GM18499 (cell line): ENCODE measurements around the gene DOCK2.

Source experiments
- ATAC-seq: cut with Tn5 transposase; IDR thresholded peaks from one replicate; pipeline ENCODE4 v1.9.1; 2021; ENCODE audit warnings: moderate number of reproducible peaks; ENCODE audit not compliant: insufficient read depth, unreplicated experiment

DOCK2 gene

DNA sequence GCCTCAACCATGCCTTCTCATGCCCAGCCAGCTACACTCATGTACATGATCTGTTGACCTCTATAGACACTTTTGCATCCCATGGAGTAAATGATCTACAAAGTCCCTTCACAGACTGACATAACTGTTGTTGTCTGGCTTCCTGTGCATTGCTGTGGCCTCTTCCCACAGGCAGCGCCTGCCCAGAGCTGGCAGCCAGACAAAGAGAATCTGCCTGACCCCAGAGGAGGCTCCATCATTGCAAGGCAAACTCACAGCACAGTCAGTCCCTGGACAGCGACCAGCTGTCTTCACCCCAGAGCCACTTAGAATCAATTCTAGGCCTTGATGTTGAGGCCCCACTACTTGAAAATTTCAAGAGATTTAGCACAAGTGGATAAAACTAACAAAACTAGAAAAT lies 277.7 kb downstream of the DOCK2 start:
- ATAC-seq: no peak

DNA sequence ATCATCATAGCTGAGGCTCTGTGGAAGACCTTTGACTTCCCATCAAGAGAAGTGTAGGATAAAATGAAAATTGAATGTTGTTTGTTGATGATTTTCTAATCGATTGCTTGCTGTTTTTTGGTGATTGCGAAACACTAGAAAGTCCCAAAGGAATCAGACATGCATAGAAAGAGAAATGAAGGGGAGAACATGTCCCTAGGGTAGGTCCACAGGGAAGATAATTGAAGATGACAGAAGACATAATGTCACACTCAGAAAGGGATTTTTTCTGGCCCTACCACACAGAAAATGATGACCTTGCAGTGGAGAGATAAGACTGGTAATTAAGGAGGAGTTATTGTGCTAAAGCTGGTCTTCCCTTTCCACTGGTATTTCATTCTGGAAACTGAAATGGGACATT lies 280.4 kb downstream of the DOCK2 start:
- ATAC-seq: no peak

DNA sequence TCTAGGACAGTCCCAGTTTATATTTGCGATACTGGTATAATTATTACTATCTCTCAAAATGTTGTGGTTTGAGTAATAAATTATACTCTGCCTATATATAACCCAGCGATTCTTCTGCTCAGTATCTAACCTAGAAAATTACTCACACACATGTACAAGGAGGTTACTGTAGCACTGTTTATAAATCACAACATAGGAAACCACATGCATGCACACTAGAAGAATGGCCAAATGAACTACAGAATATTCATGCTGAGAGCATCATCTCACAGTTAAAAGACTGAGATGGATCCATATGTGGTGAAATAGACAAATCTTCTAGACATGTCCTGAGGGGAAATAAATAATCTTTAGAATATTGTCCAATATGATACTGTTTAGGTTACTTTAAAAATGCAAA lies 281.2 kb downstream of the DOCK2 start:
- ATAC-seq: no peak

DNA sequence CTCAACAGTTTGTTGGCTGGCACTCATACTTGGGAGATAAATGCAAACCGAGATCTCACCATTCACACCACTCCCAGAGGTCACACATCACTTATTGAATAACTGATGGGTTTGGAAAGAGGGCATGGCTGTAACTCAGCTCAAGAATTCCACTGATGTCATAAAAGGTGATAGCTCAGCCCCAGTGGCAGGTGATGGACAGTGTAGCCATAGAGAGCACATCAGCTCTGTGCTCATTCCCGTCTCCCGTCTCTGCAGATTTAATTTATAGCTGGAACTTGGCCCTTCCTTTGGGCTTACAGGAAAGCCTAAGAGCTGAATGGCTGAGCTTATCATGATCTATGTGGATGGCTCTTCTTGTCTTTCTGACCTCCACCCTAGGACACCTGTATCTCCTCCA lies 283.4 kb downstream of the DOCK2 start:
- no peak for ATAC-seq

DNA sequence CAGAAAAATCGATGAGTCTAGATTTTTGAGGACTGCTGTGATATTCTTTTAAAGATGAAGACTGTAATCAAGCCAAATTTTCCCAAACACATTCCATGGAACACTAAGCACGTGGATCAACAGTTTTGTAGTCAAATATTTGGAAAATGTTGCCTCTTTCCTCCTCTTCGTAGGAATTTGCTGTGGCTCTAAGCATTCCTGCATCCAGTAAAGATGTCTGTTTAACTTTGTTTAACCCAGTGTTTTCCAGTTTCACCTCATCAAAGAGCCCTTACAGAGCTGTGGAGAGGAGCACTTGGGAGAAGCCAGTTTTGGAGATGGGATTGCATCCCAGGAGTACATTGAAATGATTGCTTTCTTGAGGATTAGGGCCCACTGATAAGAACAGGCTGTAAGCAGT lies 284.3 kb downstream of the DOCK2 start:
- ATAC-seq: no peak

DNA sequence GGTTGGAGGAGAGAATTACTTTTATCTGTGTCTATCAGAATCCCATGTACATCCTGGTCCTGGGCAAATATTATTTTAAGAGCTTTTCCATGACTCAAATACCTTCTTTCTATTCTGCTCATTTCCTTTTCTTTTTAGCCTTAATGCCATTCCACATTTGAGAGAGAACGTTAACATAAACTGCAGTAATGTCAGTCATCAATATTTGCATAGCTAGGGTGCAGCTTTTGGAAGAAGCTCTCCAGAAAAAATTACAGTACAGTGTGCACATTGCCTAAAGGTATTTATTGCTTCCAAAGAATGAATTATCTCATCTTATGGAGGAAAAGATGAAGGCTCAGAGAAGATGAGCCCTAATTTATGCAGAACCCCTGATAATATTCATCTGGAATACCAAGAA lies 284.9 kb downstream of the DOCK2 start:
- no peak for ATAC-seq

DNA sequence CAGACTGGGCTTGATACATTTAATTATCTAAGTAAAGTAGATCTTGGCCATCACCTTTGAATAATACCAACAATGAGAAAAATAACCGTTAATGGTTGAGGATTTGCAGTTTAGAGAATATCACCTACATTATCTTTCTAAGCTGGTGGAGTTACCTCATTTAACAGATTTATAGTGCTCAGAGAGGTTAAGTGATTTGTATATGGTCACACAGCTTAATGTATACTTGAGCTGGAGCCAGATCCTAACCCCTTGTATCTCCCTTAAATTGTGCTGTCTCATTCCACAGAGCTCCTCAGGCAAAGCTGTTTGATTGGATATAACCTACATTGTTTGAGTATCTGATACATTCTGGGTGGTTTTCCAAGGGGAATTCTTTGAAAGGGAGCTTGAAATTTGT lies 285.4 kb downstream of the DOCK2 start:
- no peak for ATAC-seq

DNA sequence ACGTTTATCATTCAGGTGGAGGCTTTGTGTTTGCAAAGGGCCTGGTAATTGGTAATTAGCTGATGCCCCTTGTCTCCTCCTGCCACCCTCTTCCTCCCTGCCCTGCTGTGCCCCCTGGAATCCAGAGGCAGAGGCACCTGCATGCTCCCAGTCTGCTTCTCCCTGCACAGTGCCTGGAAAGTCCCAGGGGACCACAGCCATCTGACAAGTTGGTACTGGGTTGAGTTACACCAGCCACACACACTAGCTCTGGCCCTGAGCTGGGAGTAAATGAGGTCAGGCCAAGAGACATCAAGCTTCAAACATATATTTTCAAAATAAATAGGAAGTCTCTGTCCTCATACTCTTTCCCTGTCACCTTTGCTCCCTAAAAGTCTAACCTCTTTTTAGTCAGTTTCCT lies 286.9 kb downstream of the DOCK2 start:
- no peak for ATAC-seq

DNA sequence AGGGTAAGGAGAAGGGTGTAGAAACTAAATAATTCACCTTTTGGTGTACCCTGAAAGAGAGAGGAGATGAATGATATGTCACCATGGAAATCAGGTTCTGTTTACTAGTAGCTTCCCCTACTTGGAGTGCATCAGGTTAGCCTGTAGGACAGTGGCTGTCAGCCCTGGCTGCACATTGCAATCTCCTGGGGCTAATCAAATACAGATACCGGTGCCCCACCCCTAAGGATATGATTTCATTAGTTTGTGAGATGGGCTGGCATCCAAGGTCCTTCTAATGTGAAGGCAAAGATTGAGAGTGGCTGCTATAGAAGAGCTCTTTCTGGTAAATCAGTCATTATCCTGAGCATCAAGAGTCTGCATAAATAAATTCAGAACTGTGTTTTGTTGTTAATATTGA lies 296.1 kb downstream of the DOCK2 start:
- no peak for ATAC-seq

DNA sequence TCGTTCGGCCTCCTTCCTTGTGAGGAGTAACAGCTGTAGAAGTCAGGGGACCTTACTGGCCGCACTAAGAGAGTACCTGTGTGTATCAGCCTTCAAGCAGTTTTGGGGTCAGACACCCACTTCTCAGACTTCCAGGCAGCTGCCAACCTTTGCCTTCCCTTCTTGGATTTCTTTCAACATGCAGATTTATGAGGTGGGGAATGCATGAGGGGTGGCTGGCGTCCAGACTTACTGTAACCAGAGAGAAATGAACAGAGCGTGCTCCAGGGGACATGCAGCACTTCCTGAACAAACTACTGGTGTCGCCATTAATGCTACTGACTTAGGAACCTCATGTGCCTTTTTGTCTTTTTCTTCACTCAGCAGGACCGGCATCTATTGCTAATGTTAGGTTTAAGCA lies 296.5 kb downstream of the DOCK2 start:
- no peak for ATAC-seq

DNA sequence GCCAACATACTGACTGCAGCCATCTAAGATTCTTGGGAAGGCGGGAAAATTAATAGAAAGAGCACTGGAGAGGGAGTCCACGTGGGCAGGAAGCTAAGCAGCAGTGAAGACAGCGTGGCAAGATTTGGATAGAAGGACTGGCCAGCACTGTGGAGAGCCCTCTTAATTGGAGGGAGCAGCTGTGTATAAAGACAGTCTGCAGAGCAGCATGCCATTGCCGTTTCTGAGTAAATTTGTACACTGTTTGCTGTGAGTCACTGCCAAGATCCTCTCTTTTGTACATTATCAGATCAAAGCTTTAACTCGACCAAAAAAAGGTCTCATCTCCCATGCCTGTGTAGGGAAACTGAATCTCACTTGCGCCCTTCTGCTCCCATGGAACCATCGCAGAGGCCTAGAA lies 297.9 kb downstream of the DOCK2 start:
- no peak for ATAC-seq

DNA sequence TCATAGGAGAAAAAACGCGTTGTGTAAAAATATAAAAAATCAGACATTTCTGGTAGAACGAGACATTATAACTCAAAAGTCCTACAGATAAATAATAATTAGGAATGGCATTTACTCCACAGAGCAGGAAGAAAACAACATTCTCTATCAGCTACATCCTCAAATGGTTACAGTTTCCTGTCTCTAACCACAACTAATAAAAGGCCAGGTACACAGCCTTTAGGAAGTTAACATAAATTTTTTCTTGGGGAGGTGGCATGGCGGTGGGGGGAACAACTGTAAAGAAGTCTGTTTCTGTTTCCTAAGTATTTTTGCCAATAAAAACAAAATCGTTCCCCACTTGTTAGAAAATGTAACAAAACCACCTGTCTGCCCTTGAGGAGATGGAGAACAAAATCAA lies 298.7 kb downstream of the DOCK2 start:
- ATAC-seq: no peak

DNA sequence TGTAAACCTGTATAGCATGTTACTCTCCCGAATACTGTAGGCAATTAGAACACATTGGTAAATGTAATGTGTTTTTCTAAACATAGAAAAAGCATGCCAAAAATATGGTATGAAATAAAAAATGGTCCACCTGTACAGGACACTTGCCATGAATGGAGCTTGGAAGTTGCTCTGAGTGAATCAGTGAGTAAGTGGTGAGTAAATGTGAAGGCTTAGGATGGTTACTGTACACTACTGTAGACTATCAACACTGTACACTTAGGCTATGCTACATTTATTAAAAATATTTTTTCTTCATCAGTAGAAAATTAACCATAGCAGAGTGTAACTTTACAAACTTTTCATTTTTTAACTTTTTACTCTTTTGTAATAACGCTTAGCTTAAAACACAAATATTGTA lies 301.4 kb downstream of the DOCK2 start:
- ATAC-seq: no peak

DNA sequence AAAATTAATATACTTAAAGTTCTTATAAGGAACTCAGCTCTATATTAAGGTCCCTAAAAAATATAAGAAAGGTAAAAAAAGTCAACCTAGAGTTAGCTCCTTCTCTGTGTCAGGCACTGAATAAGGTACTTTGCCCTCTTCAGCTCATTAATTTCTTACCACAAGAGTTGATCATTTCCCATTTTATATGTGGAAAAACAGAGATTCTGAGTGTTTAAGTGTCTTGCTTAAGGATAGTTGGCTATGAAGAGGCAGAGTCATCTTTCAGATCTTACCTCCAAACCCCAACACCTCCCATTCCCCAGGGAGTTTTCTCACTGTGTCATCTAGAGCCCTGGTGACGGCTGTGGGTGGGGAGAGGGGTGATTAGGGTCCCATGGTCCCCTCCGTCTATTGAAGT lies 302.7 kb downstream of the DOCK2 start:
- ATAC-seq: no peak

DNA sequence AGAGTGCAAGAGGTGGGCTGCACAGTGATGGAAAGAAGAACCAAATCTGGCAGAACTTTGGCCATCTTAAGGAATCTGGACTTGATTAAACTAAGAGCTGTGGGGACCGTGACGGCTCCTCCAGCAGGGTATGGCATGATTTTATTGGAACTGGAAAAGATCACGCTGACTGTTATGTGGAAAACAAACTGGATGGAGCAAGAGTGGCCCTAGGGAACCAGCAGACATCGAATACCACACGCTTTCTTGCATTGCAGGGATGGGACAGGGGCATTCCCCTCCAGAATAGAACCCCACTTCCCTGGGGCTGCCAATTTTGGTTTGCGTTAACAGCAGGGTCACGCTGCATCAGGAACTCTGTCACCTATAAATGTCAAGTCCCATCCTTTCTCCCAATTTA lies 304.5 kb downstream of the DOCK2 start:
- no peak for ATAC-seq

DNA sequence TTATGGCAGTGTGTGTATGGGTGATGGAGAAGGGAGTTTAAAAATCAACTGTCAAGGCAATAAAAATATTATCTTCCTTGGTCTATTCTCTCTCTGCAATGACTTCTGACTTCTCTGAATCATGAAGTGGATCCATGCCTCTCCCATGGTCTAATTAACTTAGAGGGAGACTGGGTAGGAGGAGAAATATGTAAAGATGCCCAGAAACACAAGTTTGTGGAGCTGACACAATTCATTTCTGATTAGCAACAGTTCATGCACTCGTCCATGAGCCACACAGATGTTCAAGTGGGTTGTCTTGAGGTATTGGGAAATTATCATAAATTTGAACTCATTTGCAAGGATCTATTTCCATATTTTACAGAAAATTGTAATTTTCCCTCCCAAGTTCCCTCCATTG lies 305.1 kb downstream of the DOCK2 start:
- ATAC-seq: no peak

DNA sequence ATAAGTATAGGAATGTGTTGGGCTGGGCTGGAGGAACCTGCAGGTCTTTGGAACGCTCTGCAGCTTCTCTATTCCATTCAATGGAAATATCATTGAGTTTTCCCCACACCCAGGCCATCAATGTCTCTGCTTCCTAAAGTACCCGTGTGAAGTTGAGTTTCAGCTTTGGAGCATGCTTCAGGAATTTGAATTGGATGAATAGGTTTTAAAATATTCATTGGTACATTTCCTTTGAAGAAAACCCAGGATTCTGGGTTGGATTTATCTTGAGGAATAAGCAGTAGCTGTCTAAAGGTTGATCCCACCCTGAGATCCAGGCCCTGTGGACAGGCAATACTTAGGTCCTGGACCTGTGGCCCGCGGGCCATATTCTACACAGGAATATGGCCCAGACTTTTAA lies 306.0 kb downstream of the DOCK2 start:
- ATAC-seq: no peak

DNA sequence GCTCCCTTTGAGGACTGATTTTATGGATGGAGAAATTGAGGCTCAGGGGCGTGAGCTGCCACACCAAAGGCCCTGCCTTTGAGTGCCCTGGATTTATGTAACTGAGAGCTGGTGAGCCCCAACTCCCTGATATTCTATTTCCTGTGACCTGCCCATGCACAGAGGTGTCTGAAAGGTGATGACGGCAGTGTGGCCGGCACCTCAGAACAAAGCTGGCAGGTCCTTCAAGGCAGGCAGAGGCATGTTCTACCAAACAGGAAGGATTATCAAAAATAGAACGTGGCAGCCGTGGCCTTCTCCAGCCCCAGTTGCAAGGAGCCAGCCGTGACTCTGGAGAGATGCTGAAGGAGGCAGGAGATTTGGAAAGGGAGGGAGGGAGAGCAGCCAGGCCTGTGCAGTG lies 307.0 kb downstream of the DOCK2 start:
- ATAC-seq: no peak

DNA sequence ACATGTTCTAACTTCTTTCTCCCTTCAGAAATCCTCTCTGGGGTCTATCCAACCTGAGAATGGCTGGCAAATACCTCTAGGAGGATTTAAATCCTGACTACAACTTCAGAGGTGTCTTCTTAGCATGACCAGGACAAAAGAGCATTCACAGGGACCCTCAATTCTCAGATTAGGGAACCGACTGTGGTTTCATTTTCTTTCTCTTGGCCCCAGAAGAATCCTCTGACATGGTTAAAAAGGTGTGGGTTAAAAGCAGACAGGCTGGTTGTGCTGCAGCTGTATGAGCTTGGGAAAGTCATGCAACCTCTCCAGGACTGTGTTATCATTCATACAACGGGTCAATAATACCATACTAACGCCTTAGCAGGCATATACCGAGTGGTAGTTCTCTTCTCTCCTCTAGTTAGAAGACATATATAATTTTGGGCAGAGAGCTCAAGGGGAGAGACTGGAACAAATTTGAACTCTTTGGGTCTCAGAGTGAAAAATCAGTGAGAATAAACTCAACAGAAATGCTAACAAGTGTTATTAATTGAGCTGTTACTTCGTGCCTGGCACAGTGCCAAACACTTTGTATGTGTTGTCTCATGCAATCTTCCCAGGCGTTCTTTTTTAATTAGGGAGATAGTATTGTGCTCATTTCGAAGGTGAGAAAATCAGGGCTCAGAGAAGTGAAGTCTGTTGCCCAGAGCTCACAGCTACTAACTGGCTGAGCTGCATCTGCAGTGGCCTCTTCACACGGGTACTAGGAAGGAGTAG lies 308.0 kb downstream of the DOCK2 start:
- ATAC-seq: no peak

DNA sequence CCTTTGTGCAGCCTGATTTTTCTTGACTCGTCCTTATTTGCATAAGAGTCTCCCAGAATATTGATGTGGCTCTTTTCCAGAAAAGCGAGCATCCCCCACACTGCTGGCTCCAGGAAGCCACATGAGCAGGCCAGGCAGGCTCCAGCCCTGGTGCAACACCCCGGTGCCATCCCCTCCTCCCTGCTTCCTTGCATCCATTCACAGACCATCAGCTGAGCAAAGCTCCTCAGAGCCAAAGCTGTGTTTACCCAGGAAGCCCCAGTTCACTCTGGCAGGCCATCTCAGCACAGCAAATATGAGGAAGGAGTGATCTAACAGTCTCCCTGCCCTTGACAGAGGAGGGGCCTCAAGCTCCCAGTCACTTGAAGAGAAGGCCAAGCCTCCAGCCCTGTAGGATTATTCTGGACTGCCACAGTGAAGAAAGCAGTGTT lies 308.8 kb downstream of the DOCK2 start:
- no peak for ATAC-seq

DNA sequence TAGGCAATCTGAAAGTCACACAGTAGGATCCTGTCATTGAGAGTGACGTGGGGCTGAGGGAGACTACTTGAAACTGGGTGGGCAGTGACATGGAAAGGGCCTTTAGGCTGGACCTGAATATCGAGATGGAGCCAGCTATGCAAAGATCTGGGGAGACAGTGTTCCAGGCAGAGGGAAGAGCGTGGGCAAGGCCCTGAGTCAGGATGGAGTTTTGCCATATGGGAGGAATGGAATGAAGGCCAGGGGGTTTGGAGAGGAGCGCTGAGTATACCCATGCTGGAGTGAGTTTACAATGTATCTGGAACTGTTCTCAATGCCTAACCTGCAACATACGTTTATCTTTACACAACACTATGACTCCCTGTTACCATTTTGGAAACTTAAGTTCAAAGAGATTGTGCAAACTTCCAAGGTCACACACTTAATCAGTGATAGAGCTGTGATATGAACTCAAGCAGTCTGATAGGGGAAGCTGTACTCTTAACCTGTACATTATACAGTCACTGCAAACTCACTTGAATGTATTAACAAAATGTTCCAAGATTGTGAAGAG lies 309.7 kb downstream of the DOCK2 start:
- ATAC-seq: no peak

DNA sequence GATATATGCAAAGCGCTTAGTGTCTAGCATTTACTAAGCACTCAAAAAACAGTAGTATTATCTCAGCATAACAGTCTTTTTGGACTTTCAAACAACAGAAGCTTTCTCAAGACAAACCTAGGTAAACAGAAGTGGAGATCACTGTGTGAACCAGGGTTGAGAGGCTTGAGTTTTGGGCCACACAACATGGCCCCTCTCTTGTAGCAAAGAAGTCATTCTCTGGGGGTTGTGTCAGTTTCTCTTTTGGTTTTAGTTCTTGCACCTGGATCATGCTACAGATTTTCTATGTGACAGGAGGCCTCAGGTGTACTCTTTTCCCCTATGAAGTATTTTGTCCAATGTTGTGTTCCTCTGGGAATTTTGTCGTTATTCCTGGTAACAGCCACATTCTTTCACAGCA lies 313.3 kb downstream of the DOCK2 start:
- ATAC-seq: no peak
